Right atrium auricular region (tissue), 2 donors: ENCODE results near the gene BICD1. TPM values are rescaled to one million over a fixed set of nuclear protein-coding genes. Genes with fewer than 3 reads are reported as not detected.

Experiments
- DNase-seq: peaks from one replicate; pipeline ENCODE4 v3.0.0-alpha.2; 2019; ENCODE audit warnings: low spot score
- H3K27ac ChIP-seq, 2 donors: fragments of 200-600 bp; sonication (generic); 1 replicate in 1 of 2; 2 replicates in 1 of 2; pipeline ENCODE4 v1.5.1; 2016 to 2019
- H3K27me3 ChIP-seq, 2 donors: fragments of 200-600 bp; sonication (generic); one replicate each; pipeline versions ENCODE4 v1.5.1 to v1.6.0; 2017 to 2019
- H3K36me3 ChIP-seq: fragments of 200-600 bp; sonication (generic); one replicate; pipeline ENCODE4 v1.5.1; 2016
- H3K4me1 ChIP-seq, 2 donors: fragments of 200-600 bp; sonication (generic); one replicate each; pipeline versions ENCODE4 v1.5.1 to v1.6.0; 2017 to 2019
- H3K4me3 ChIP-seq, 2 donors: fragments of 200-600 bp; sonication (generic); 1 replicate in 1 of 2; 2 replicates in 1 of 2; pipeline ENCODE4 v1.5.1; 2017 to 2019; ENCODE audit warnings: mild to moderate bottlenecking in 1 of 2, moderate library complexity in 1 of 2
- H3K9me3 ChIP-seq, 2 donors: fragments of 200-600 bp; sonication (generic); one replicate each; pipeline ENCODE4 v1.5.1; 2019
- total RNA-seq, 2 donors: library from RNA; depleted of rRNA; stranded (reverse); fragments of >200 nt; gene quantifications; one replicate each; pipeline ENCODE4 v1.1.0, GENCODE V29; 2016
- TF ChIP-seq, protein P1 (sequence below), 2 donors: fragments of 200-600 bp; sonication (generic); IDR thresholded peaks; one replicate each; pipeline ENCODE4 v1.5.1; 2019; ENCODE audit warnings: antibody characterized with exemption in 2 of 2

BICD1 gene
- total RNA-seq, 2 donors from 2014 or later = 3.3 to 6.6 TPM

- Histone ChIP-seq H3K4me1 (no peaks in the 10 kb centered on the region), H3K4me3 (no peak overlapping the region), H3K36me3 (no peaks in the 10 kb centered on the region), H3K9me3 (no peaks in the 10 kb centered on the region), H3K27ac (no peak overlapping the region), H3K27me3 (no peaks in the 10 kb centered on the region)
- no peak for DNase-seq
- TF ChIP-seq, protein P1, sequence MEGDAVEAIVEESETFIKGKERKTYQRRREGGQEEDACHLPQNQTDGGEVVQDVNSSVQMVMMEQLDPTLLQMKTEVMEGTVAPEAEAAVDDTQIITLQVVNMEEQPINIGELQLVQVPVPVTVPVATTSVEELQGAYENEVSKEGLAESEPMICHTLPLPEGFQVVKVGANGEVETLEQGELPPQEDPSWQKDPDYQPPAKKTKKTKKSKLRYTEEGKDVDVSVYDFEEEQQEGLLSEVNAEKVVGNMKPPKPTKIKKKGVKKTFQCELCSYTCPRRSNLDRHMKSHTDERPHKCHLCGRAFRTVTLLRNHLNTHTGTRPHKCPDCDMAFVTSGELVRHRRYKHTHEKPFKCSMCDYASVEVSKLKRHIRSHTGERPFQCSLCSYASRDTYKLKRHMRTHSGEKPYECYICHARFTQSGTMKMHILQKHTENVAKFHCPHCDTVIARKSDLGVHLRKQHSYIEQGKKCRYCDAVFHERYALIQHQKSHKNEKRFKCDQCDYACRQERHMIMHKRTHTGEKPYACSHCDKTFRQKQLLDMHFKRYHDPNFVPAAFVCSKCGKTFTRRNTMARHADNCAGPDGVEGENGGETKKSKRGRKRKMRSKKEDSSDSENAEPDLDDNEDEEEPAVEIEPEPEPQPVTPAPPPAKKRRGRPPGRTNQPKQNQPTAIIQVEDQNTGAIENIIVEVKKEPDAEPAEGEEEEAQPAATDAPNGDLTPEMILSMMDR (IDR thresholded peaks at IDR 0.05) = no peak
Observed at GRCh38 chr12:32198555-32198954, 91.9 kb downstream of the BICD1 start.

GRCh38 chr12:32201096-32201495 lies 94.4 kb downstream of the BICD1 start:
- no peaks in the 10 kb centered on the region for H3K4me1 ChIP-seq
- no peak overlapping the region for H3K4me3 ChIP-seq
- H3K27ac ChIP-seq = no peak overlapping the region
- H3K9me3 ChIP-seq = no peaks in the 10 kb centered on the region
- TF ChIP-seq, protein P1 (IDR thresholded peaks at IDR 0.05) = no peak
- no peak for DNase-seq
- H3K27me3 ChIP-seq = no peaks in the 10 kb centered on the region
- H3K36me3 ChIP-seq = no peaks in the 10 kb centered on the region

- H3K36me3 ChIP-seq = no peaks in the 10 kb centered on the region
- TF ChIP-seq, protein P1 (IDR thresholded peaks at IDR 0.05) = no peak
- no peaks in the 10 kb centered on the region for H3K4me1 ChIP-seq
- no peaks in the 10 kb centered on the region for H3K9me3 ChIP-seq
- no peaks in the 10 kb centered on the region for H3K27me3 ChIP-seq
- DNase-seq = no peak
- no peak overlapping the region for H3K27ac ChIP-seq
- H3K4me3 ChIP-seq = no peak overlapping the region
Observed at GRCh38 chr12:32201976-32202375, 95.3 kb downstream of the BICD1 start.

- Histone ChIP-seq H3K27me3 (no peaks in the 10 kb centered on the region), H3K4me3 (no peak overlapping the region), H3K4me1 (peaks cover 0 to under 1% of the 10 kb centered on the region in 2 donors), H3K27ac (no peak overlapping the region), H3K36me3 (no peaks in the 10 kb centered on the region), H3K9me3 (no peaks in the 10 kb centered on the region)
- DNase-seq = no peak
- TF ChIP-seq, protein P1 (IDR thresholded peaks at IDR 0.05) = no peak
Observed at GRCh38 chr12:32205731-32206130, 99.1 kb downstream of the BICD1 start.

GRCh38 chr12:32208355-32208754 lies 101.7 kb downstream of the BICD1 start:
- Histone ChIP-seq H3K9me3 (no peaks in the 10 kb centered on the region), H3K4me1 (peaks cover 0 to 11% of the 10 kb centered on the region in 2 donors)
- TF ChIP-seq, protein P1 (IDR thresholded peaks at IDR 0.05) = no peak

More at GRCh38 chr12:32208355-32208754, 101.7 kb downstream of the BICD1 start:
- H3K4me3 ChIP-seq = no peak overlapping the region
- H3K27me3 ChIP-seq = no peaks in the 10 kb centered on the region
- H3K27ac ChIP-seq = no peak overlapping the region
- no peak for DNase-seq
- no peaks in the 10 kb centered on the region for H3K36me3 ChIP-seq
